ENCODE measurements around the gene ADI1.

DNA sequence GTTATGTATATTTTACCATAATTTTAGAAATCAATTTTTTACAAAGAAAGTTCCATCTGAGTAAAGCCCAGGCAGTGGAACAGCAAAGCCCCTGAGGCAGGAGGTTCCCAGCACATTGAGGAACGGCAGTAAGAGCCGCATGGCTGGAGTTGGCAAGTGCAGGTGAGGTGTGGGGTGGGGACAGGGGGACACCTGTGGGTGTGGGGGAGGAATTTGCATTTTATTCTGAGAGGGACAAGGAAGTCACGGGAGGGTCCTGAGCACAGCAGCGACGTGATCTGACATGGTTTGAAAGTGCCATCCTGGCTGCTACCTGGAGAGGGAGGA is 16.1 kb upstream of the ADI1 start:
- TF ChIP-seq, protein P1, sequence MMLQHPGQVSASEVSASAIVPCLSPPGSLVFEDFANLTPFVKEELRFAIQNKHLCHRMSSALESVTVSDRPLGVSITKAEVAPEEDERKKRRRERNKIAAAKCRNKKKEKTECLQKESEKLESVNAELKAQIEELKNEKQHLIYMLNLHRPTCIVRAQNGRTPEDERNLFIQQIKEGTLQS (IDR thresholded peaks at IDR 0.05): no peak
- TF ChIP-seq, protein P2, sequence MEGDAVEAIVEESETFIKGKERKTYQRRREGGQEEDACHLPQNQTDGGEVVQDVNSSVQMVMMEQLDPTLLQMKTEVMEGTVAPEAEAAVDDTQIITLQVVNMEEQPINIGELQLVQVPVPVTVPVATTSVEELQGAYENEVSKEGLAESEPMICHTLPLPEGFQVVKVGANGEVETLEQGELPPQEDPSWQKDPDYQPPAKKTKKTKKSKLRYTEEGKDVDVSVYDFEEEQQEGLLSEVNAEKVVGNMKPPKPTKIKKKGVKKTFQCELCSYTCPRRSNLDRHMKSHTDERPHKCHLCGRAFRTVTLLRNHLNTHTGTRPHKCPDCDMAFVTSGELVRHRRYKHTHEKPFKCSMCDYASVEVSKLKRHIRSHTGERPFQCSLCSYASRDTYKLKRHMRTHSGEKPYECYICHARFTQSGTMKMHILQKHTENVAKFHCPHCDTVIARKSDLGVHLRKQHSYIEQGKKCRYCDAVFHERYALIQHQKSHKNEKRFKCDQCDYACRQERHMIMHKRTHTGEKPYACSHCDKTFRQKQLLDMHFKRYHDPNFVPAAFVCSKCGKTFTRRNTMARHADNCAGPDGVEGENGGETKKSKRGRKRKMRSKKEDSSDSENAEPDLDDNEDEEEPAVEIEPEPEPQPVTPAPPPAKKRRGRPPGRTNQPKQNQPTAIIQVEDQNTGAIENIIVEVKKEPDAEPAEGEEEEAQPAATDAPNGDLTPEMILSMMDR (IDR thresholded peaks at IDR 0.05; ENCODE audit: low read depth, low read length, missing input control): no peak
- TF ChIP-seq GABPA (IDR thresholded peaks at IDR 0.05 in 1 of 2, conservative IDR thresholded peaks at IDR 0.05 in 1 of 2) (no peak), SP1 (IDR thresholded peaks at IDR 0.05) (no peak)
- TF ChIP-seq, protein P3, sequence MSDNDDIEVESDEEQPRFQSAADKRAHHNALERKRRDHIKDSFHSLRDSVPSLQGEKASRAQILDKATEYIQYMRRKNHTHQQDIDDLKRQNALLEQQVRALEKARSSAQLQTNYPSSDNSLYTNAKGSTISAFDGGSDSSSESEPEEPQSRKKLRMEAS (IDR thresholded peaks at IDR 0.05): no peak
- TF ChIP-seq, protein P4, sequence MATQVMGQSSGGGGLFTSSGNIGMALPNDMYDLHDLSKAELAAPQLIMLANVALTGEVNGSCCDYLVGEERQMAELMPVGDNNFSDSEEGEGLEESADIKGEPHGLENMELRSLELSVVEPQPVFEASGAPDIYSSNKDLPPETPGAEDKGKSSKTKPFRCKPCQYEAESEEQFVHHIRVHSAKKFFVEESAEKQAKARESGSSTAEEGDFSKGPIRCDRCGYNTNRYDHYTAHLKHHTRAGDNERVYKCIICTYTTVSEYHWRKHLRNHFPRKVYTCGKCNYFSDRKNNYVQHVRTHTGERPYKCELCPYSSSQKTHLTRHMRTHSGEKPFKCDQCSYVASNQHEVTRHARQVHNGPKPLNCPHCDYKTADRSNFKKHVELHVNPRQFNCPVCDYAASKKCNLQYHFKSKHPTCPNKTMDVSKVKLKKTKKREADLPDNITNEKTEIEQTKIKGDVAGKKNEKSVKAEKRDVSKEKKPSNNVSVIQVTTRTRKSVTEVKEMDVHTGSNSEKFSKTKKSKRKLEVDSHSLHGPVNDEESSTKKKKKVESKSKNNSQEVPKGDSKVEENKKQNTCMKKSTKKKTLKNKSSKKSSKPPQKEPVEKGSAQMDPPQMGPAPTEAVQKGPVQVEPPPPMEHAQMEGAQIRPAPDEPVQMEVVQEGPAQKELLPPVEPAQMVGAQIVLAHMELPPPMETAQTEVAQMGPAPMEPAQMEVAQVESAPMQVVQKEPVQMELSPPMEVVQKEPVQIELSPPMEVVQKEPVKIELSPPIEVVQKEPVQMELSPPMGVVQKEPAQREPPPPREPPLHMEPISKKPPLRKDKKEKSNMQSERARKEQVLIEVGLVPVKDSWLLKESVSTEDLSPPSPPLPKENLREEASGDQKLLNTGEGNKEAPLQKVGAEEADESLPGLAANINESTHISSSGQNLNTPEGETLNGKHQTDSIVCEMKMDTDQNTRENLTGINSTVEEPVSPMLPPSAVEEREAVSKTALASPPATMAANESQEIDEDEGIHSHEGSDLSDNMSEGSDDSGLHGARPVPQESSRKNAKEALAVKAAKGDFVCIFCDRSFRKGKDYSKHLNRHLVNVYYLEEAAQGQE (IDR thresholded peaks at IDR 0.05): no peak
